22Rv1 (cell line): Measurements from ENCODE around the gene IL1B.

ENCODE experiments used
- CTCF ChIP-seq: fragments of 450-650 bp; IDR thresholded peaks from 2 replicates; pipeline ENCODE4 v1.5.1; 2017; ENCODE audit warnings: mild to moderate bottlenecking
- ZFX ChIP-seq: fragments of 450-650 bp; IDR thresholded peaks from 2 replicates; pipeline ENCODE4 v1.6.1; 2017; ENCODE audit warnings: antibody characterized with exemption, borderline replicate concordance

GRCh38 chr2:112876257-112876970 lies 39.8 kb upstream of the IL1B start:
- TF ChIP-seq CTCF (no peak), ZFX (no peak)
